SK-N-MC (cell line): Measurements from ENCODE around the gene MAPKBP1.

ENCODE experiments used
- DNase-seq: peaks from one replicate; pipeline ENCODE4 v3.0.0-alpha.2; 2011; ENCODE audit warnings: low read depth, low spot score
- H3K27ac ChIP-seq: fragments of 200-600 bp; sonication (generic); 2 replicates; pipeline ENCODE4 v1.5.1; 2016; ENCODE audit warnings: mixed run types
- H3K36me3 ChIP-seq: fragments of 200-600 bp; sonication (generic); 2 replicates; pipeline ENCODE4 v1.6.1; 2017; ENCODE audit warnings: antibody characterized with exemption, low read length, mixed read lengths; ENCODE audit not compliant: insufficient read depth
- H3K4me3 ChIP-seq: fragments of 200-600 bp; sonication (generic); 2 replicates; pipeline ENCODE4 v1.5.1; 2016
- H3K9ac ChIP-seq: fragments of 200-600 bp; sonication (generic); 2 replicates; pipeline ENCODE4 v1.8.0; 2017; ENCODE audit warnings: mixed run types, mixed read lengths; ENCODE audit not compliant: insufficient read length
- H3K9me3 ChIP-seq: fragments of 200-600 bp; sonication (generic); 2 replicates; pipeline ENCODE4 v1.6.1; 2017; ENCODE audit warnings: low read depth, mild to moderate bottlenecking, antibody characterized with exemption, low read length, moderate library complexity, mixed read lengths
- EZH2 ChIP-seq: fragments of 200-600 bp; sonication (generic); IDR thresholded peaks from one replicate; pipeline ENCODE4 v1.6.1; 2017; ENCODE audit warnings: antibody characterized with exemption
- FOXP2 ChIP-seq: optimal IDR thresholded peaks from 2 replicates; pipeline ENCODE3; 2011; ENCODE audit warnings: mild to moderate bottlenecking, moderate library complexity; ENCODE audit not compliant: insufficient read depth; ENCODE audit errors: extremely low read length, control extremely low read depth
- POLR2AphosphoS5 ChIP-seq: IDR thresholded peaks from 2 replicates; pipeline ENCODE4 v1.6.1; 2012; ENCODE audit warnings: mild to moderate bottlenecking, low read depth, low read length, borderline replicate concordance

Gene MAPKBP1

GRCh38 chr15:41876007-41876406 lies 101.7 kb downstream of the MAPKBP1 start:
- H3K27ac ChIP-seq = no peak overlapping the region
- TF ChIP-seq EZH2 (no peak), FOXP2 (no peak)
- DNase-seq = no peak
- no peaks in the 10 kb centered on the region for H3K36me3 ChIP-seq
- no peak overlapping the region for H3K9ac ChIP-seq
- H3K9me3 ChIP-seq = no peaks in the 10 kb centered on the region
- no peak overlapping the region for H3K4me3 ChIP-seq

DNA sequence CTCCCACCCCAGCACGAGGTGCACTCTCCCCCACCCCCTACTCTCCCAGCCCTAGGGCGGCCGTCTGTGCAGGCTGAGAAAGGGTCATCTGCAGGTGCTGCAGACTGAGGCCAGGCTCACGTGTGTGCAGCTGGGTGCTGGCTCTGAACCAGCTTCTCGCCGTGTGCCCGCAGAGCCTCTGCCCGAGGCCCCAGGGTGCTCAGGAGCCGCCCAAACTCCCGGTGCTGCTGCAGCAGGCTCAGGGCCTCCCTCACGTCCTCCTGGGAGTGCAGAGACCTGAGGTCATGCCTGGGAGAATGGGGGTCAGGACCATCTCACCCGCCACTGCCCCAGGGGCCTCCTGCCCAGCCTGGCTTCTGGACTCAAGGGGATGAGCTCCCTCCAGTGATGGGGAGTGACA lies 102.4 kb downstream of the MAPKBP1 start:
- TF ChIP-seq EZH2 = no peak
- TF ChIP-seq POLR2AphosphoS5 = no peak
- TF ChIP-seq FOXP2 = no peak
- DNase-seq = no peak
- H3K27ac ChIP-seq = no peak overlapping the region
- no peaks in the 10 kb centered on the region for H3K9me3 ChIP-seq
- H3K4me3 ChIP-seq = no peak overlapping the region
- no peak overlapping the region for H3K9ac ChIP-seq
- H3K36me3 ChIP-seq = no peaks in the 10 kb centered on the region
